Effector memory CD8-positive, alpha-beta T cell (primary cell): Measurements from ENCODE around the gene HOXC11.

Source experiments
- ATAC-seq: fragments of 150-1000 bp; cut with Tn5 transposase; replicated peaks from 2 replicates; pipeline ENCODE4 v1.10.0; 2021; ENCODE audit warnings: mild to moderate bottlenecking, moderate library complexity
- DNase-seq, 3 experiments: peaks; one replicate each; pipeline ENCODE4 v3.0.0; 2021
- H3K27ac Mint-ChIP-seq, 2 donors: one replicate each; pipeline ENCODE4 v1.8.0; 2022; ENCODE audit warnings: mild to moderate bottlenecking in 2 of 2, mixed read lengths in 2 of 2, moderate library complexity in 2 of 2
- H3K27me3 Mint-ChIP-seq, 2 donors: one replicate each; pipeline ENCODE4 v1.8.0; 2022; ENCODE audit warnings: mixed read lengths in 2 of 2
- H3K36me3 Mint-ChIP-seq: one replicate; pipeline ENCODE4 v1.8.0; 2022; ENCODE audit warnings: mild to moderate bottlenecking, moderate library complexity, mixed read lengths; ENCODE audit not compliant: insufficient read depth
- H3K4me1 Mint-ChIP-seq, 2 donors: one replicate each; pipeline ENCODE4 v1.8.0; 2022; ENCODE audit warnings: low read depth in 2 of 2, mixed read lengths in 2 of 2
- H3K4me3 Mint-ChIP-seq, 2 donors: one replicate each; pipeline ENCODE4 v1.8.0; 2022; ENCODE audit warnings: mild to moderate bottlenecking in 2 of 2, mixed read lengths in 2 of 2, moderate library complexity in 2 of 2
- H3K9me3 Mint-ChIP-seq, 2 donors: one replicate each; pipeline ENCODE4 v1.8.0; 2022; ENCODE audit warnings: mixed read lengths in 2 of 2

Gene HOXC11

GRCh38 chr12:54000116-54001114 lies 27.5 kb downstream of the HOXC11 start, which contains the start of gene HOXC9:
Gene HOXC9 (plus strand): TSS chr12:54000161. CDS start chr12:54000189, 28 bp downstream.
- DNase-seq (no peak), ATAC-seq (no peak)
- Mint-ChIP-seq H3K9me3 (no peaks in the 10 kb centered on the region), H3K27me3 (peaks cover 99 to 100% of the 10 kb centered on the region in 2 donors), H3K4me1 (peaks cover 18% of the 10 kb centered on the region in 2 donors), H3K36me3 (peaks cover 18% of the 10 kb centered on the region), H3K4me3 (peak within 1 kb of the TSS; percentile 59 to 62), H3K27ac (no peak within 1 kb of the TSS)

- H3K4me1 Mint-ChIP-seq: peaks cover 14 to 17% of the 10 kb centered on the region in 2 donors
- no peak overlapping the region for H3K27ac Mint-ChIP-seq
- peaks cover 99 to 100% of the 10 kb centered on the region in 2 donors for H3K27me3 Mint-ChIP-seq
Observed at GRCh38 chr12:54001283-54002187, 28.6 kb downstream of the HOXC11 start.

DNA sequence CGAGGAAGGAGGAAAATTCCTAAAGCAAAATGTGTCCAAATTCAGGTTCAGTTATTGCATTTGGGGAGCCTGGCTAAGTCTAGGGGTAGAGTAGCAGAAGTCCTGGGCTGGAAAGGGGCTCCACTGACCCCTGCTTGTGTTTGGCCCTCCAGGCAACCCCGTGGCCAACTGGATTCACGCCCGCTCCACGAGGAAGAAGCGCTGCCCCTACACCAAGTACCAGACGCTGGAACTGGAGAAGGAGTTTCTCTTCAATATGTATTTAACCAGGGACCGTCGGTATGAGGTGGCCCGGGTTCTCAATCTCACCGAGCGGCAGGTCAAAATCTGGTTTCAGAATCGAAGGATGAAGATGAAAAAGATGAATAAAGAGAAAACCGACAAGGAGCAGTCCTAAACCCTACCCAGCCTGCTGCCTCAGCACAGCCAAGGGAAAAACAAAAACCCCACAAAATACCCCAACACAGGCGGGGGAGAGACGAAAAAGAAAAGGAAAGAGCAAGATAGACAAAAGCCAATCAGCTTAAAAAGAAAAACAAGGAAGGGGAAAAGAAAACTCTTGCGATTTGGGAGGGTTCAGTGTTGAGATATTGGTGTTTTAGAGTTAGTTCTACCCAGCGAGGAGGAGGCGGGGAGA lies 29.5 kb downstream of the HOXC11 start:
- DNase-seq (no peak), ATAC-seq (no peak)
- Mint-ChIP-seq H3K9me3 (no peaks in the 10 kb centered on the region), H3K27ac (no peak overlapping the region), H3K4me3 (no peak overlapping the region), H3K36me3 (peaks cover 13% of the 10 kb centered on the region), H3K4me1 (peaks cover 13% of the 10 kb centered on the region in 2 donors), H3K27me3 (peaks cover 99 to 100% of the 10 kb centered on the region in 2 donors)

More at GRCh38 chr12:54001283-54002187, 28.6 kb downstream of the HOXC11 start:
- ATAC-seq (no peak), DNase-seq (no peak)
- Mint-ChIP-seq H3K9me3 (no peaks in the 10 kb centered on the region), H3K36me3 (peaks cover 13% of the 10 kb centered on the region), H3K4me3 (no peak overlapping the region)

GRCh38 chr12:54002915-54003389 lies 30.0 kb downstream of the HOXC11 start:
- DNase-seq: no peak
- Mint-ChIP-seq H3K27ac (no peak overlapping the region), H3K9me3 (no peaks in the 10 kb centered on the region), H3K4me1 (peaks cover 9 to 13% of the 10 kb centered on the region in 2 donors), H3K36me3 (peaks cover 13% of the 10 kb centered on the region), H3K27me3 (peaks cover 99 to 100% of the 10 kb centered on the region in 2 donors), H3K4me3 (no peak overlapping the region)
- ATAC-seq: no peak

DNA sequence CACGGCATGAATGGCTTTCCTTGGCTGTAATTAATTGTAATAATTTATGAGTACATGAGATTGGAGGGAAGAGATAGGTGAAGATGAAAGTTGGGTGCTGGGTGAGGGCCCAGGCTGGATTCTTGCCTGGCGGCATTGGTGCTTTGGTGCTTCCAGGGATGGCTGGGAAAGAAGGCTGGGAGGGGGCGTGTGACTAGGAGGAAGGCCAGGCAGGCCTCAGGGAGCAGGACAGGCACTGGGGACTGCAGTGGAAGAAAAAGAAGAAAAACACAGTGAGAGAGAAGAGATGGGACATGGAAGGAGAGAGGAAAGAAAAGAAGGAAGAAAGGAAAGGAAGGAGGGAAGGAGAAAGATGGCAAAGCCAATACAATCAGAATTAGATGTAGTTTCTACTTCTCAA lies 30.7 kb downstream of the HOXC11 start:
- Mint-ChIP-seq H3K9me3 (no peaks in the 10 kb centered on the region), H3K4me3 (no peak overlapping the region), H3K36me3 (peaks cover 12% of the 10 kb centered on the region), H3K4me1 (peaks cover 9 to 13% of the 10 kb centered on the region in 2 donors), H3K27ac (no peak overlapping the region), H3K27me3 (peaks cover 98 to 100% of the 10 kb centered on the region in 2 donors)
- ATAC-seq (no peak), DNase-seq (no peak)

DNA sequence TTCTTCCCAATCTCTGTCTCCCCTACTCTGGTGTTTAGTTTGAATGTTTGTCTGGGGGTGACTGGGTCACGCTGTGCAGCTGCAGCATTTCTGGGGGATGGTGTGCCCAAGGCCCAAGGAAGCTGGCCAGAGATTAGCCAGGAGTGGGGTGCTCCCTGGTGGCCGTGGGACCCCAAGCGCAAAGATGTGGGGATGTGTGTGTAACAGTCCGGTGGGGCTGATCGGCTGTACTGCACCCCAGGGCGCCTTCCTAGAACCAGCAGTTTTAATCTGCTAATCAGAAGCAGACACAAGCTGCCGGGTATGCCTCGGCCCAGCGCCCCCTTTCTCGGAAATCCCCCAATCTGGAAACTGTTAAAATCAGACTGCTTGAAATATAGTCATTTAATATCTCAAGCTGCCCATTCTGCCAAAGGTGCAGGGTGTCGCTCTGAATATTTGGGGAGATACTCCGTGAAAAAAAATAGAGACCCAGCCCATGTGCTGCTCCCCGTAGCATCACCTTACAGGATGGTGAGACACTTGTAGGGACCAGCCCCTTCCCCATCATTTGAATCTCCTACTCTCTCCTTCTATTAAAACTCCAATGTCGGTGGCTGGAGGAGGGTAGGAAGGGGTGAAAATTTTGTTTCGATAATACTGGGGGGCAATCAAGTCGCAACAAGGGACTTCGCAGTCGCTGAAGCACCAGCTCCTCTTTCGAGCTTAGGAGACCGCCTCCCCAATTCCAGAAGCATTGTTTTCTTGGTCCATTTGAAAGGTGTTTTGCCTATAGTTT lies 31.3 kb downstream of the HOXC11 start:
- Mint-ChIP-seq H3K4me3 (no peak overlapping the region), H3K27ac (no peak overlapping the region), H3K9me3 (no peaks in the 10 kb centered on the region), H3K27me3 (peaks cover 98 to 100% of the 10 kb centered on the region in 2 donors), H3K4me1 (peaks cover 11 to 15% of the 10 kb centered on the region in 2 donors), H3K36me3 (peaks cover 14% of the 10 kb centered on the region)
- ATAC-seq: no peak
- no peak for DNase-seq

DNA sequence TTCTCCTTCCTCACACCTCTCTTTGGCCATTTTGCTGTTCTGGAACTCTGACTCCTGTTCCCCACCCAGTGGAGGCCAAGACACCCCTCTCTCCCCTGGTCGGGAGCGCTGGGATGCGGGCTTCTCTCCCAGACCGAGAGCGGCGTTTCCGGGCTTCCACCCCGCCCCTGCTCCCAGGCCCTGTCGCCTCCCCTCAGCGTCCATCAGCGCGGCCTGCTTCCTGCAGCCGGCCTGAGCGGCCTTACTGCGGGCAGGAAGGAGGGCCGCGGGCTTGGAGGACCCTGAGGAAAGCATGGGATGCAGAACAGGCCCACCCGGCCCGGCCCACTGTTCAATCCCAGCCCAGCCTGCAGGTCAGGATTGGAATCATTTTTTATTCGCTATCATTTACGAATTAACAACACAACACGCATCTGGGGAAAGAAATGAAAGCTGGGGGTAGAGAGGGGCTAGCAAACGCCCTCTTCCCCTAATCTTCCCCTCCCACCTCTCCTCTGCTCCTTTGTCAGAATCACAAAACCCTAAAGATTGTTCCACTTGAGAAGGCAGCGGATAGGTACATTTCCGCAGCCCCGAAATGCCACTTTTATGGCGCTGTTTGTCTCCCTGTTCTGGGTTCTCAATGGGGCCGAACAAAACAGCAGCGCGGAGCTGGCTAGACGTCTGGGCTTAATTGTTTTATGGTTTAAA lies 32.1 kb downstream of the HOXC11 start:
- DNase-seq: no peak
- Mint-ChIP-seq H3K9me3 (no peaks in the 10 kb centered on the region), H3K36me3 (peaks cover 17% of the 10 kb centered on the region), H3K27ac (peak overlapping the region in 1 of 2 donors; percentile 26), H3K27me3 (peaks cover 98 to 100% of the 10 kb centered on the region in 2 donors), H3K4me3 (no peak overlapping the region), H3K4me1 (peaks cover 9 to 18% of the 10 kb centered on the region in 2 donors)
- ATAC-seq: no peak

DNA sequence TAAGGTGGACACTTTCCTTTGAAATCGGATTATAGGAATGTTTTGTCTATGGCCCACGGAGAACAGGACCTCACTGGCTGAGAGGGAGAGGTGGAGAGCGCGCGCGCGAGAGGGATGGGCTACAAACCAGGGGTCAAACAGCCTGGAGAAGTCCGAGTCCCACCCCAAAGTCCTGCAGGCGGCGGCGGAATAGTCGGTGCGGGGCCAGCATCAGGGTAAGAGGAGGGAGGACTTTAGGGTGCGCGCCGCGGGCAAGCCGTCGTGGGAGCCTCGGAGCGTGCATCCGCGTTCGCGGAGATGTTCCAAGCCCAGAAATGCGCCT lies 32.6 kb downstream of the HOXC11 start:
- peak overlapping the region in 1 of 2 donors; percentile 81 for H3K4me3 Mint-ChIP-seq
- ATAC-seq: no peak
- peak overlapping the region in 1 of 2 donors; percentile 26 for H3K27ac Mint-ChIP-seq
- H3K27me3 Mint-ChIP-seq: peaks cover 98 to 100% of the 10 kb centered on the region in 2 donors
- DNase-seq: no peak
- peaks cover 22% of the 10 kb centered on the region for H3K36me3 Mint-ChIP-seq
- peaks cover 9 to 20% of the 10 kb centered on the region in 2 donors for H3K4me1 Mint-ChIP-seq
- H3K9me3 Mint-ChIP-seq: no peaks in the 10 kb centered on the region

DNA sequence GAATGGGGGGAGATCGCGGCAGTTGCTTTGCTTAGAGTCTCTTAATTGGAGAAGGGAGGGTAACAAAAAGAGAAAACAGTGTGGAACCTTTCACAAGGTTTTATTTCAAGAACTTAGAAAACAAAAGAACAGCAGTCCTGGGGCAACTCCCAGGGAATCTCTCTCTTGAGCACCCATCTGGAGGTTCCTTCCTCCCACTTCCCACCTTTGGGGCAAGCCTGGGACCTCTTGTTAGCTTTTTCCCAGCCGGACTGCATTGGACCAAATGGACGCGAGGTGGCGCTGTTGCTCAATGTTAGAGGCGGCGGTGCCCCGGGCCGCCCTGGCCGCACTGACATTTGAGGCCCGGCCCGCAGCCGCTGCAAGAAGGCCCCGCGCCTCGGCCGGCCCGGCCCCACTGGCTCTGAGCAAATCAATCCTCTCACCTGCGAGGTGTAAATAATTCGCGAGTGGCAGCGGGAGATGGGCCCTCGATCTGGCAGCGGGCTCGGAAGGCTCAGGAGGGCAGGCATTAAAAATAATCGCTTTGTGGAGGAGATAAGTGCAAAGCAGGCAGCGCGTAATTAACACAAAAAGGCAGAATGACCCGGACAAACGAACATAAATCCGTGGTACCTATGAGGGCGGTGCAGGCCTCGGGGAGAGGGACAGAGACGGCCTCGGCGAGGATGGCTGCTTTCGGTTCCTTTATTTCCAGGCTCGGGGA lies 33.1 kb downstream of the HOXC11 start:
- Mint-ChIP-seq H3K36me3 (peaks cover 22% of the 10 kb centered on the region), H3K4me3 (peak overlapping the region; percentile 73 to 81), H3K27me3 (peaks cover 98 to 100% of the 10 kb centered on the region in 2 donors), H3K27ac (peak overlapping the region in 1 of 2 donors; percentile 47), H3K4me1 (peaks cover 10 to 21% of the 10 kb centered on the region in 2 donors), H3K9me3 (no peaks in the 10 kb centered on the region)
- DNase-seq (peak; percentile 84 to 87 (median 87)), ATAC-seq (peak; percentile 82)

DNA sequence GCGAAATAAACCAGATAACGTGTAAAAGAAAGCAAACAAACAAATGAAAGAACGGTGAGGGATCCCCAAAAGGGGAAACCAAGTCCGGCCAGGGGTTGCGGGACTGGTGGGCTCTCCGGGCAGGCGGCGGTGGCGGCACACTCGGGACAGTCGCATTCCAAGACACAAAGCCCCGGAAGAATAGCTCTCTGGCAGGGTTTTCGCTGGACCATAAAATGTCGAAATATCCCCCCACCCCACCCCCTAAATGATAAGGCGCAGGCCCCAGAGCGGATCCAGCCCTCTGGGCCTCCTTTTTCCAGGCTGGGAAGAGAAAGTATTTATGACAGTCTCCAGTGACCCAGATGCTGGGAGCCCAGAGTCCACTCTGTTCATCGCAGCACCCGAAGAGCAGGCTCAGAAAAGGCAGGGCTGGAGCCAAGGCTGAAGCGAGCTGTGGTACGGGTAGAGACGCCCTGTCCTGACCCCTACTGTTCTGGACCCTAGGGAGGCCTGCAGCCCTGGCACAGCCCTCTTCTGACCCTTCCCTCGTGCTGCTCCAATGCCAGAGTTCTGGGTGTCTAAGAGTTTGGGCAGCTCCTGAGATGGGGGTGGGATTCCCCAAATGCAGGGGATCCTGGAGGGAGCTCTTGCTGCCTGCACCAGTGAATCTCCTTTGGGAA lies 33.8 kb downstream of the HOXC11 start:
- H3K27ac Mint-ChIP-seq: no peak overlapping the region
- peaks cover 17 to 25% of the 10 kb centered on the region in 2 donors for H3K4me1 Mint-ChIP-seq
- H3K36me3 Mint-ChIP-seq: peaks cover 22% of the 10 kb centered on the region
- H3K9me3 Mint-ChIP-seq: no peaks in the 10 kb centered on the region
- ATAC-seq: no peak
- no peak for DNase-seq
- peaks cover 98 to 100% of the 10 kb centered on the region in 2 donors for H3K27me3 Mint-ChIP-seq
- H3K4me3 Mint-ChIP-seq: peak overlapping the region; percentile 73 to 81
